ENCODE measurements around the gene SCD.

SCD gene

GRCh38 chr10:100401631-100402328 lies 54.7 kb downstream of the SCD start:
- no peak for DNase-seq

DNA sequence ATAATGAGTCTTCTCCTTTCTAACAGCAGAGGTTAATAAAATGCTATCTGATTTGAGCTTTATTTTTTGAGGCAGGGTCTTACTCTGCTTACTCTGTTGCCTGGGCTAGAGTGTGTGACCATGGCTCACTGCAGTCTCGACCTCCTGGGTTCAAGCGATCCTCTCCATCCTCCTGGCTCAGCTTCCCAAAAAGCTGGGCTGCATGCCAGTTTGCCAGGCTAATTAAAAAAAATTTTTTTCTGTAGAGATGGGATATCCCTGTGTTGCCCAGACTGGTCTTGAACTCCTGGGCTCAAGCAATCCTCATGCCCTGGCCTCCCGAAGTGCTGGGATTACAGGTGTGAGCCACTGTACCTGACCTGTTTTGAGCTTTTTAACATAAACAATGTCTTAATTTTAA lies 56.7 kb downstream of the SCD start:
- DNase-seq: no peak

- no peak for DNase-seq
Observed at GRCh38 chr10:100413173-100413572, 66.1 kb downstream of the SCD start.
